ENCODE measurements around the gene KCNIP4.

Gene KCNIP4

GRCh38 chr4:21862917-21863316, 85.7 kb downstream of the KCNIP4 start:
- Histone ChIP-seq H3K9ac (ENCODE audit: low read depth, low read length, poor library complexity, severe bottlenecking) (no peak overlapping the region), H3K9me3 (ENCODE audit: insufficient read depth, low read depth, low read length) (no peaks in the 10 kb centered on the region), H3K4me2 (ENCODE audit: low read depth, low read length, poor library complexity, severe bottlenecking) (no peak overlapping the region), H3K4me1 (ENCODE audit: insufficient read depth, low read length, poor library complexity, severe bottlenecking) (no peaks in the 10 kb centered on the region), H3K27me3 (ENCODE audit: insufficient read depth, low read length, poor library complexity, severe bottlenecking) (no peaks in the 10 kb centered on the region), H3K79me2 (ENCODE audit: insufficient read depth, low read length) (no peaks in the 10 kb centered on the region), H3K9me2 (replicated peaks; ENCODE audit: low read depth, low read length) (no peaks in the 10 kb centered on the region), H3K4me3 (ENCODE audit: low read length, poor library complexity, severe bottlenecking) (no peak overlapping the region), H2AFZ (ENCODE audit: low read length) (no peak overlapping the region), H3K36me3 (ENCODE audit: insufficient read depth, low read length) (no peaks in the 10 kb centered on the region), H3F3A (ENCODE audit: low read depth) (no peaks in the 10 kb centered on the region), H4K20me1 (ENCODE audit: insufficient read depth, low read length, poor library complexity, severe bottlenecking) (no peaks in the 10 kb centered on the region)
- TF ChIP-seq CTCF (conservative IDR thresholded peaks at IDR 0.05; ENCODE audit: low read length) (no peak), EZH2phosphoT487 (IDR thresholded peaks at IDR 0.05; ENCODE audit: borderline replicate concordance) (no peak)

GRCh38 chr4:21858971-21859370, 89.6 kb downstream of the KCNIP4 start:
- no peak overlapping the region for H3K4me2 ChIP-seq (ENCODE audit: low read depth, low read length, poor library complexity, severe bottlenecking)
- no peak overlapping the region for H3K4me3 ChIP-seq (ENCODE audit: low read length, poor library complexity, severe bottlenecking)
- no peaks in the 10 kb centered on the region for H3F3A ChIP-seq (ENCODE audit: low read depth)
- no peaks in the 10 kb centered on the region for H3K79me2 ChIP-seq (ENCODE audit: insufficient read depth, low read length)
- no peaks in the 10 kb centered on the region for H3K4me1 ChIP-seq (ENCODE audit: insufficient read depth, low read length, poor library complexity, severe bottlenecking)
- H3K27me3 ChIP-seq (ENCODE audit: insufficient read depth, low read length, poor library complexity, severe bottlenecking), result no peaks in the 10 kb centered on the region
- H3K9ac ChIP-seq (ENCODE audit: low read depth, low read length, poor library complexity, severe bottlenecking), result no peak overlapping the region
- no peaks in the 10 kb centered on the region for H3K9me2 ChIP-seq (replicated peaks; ENCODE audit: low read depth, low read length)
- H2AFZ ChIP-seq (ENCODE audit: low read length), result no peak overlapping the region
- no peaks in the 10 kb centered on the region for H4K20me1 ChIP-seq (ENCODE audit: insufficient read depth, low read length, poor library complexity, severe bottlenecking)
- 0 out of 2 replicates have a peak, but pooled peaks cover 3% of the 10 kb centered on the region for H3K9me3 ChIP-seq (ENCODE audit: insufficient read depth, low read depth, low read length)
- TF ChIP-seq EZH2phosphoT487 (IDR thresholded peaks at IDR 0.05; ENCODE audit: borderline replicate concordance), result no peak
- no peaks in the 10 kb centered on the region for H3K36me3 ChIP-seq (ENCODE audit: insufficient read depth, low read length)

- H3K9ac ChIP-seq (ENCODE audit: low read depth, low read length, poor library complexity, severe bottlenecking), result no peak overlapping the region
- TF ChIP-seq CTCF (conservative IDR thresholded peaks at IDR 0.05; ENCODE audit: low read length), result no peak
- no peak for TF ChIP-seq EZH2phosphoT487 (IDR thresholded peaks at IDR 0.05; ENCODE audit: borderline replicate concordance)
- no peaks in the 10 kb centered on the region for H3K9me2 ChIP-seq (replicated peaks; ENCODE audit: low read depth, low read length)
- no peaks in the 10 kb centered on the region for H3K4me1 ChIP-seq (ENCODE audit: insufficient read depth, low read length, poor library complexity, severe bottlenecking)
- no peaks in the 10 kb centered on the region for H4K20me1 ChIP-seq (ENCODE audit: insufficient read depth, low read length, poor library complexity, severe bottlenecking)
- H3K36me3 ChIP-seq (ENCODE audit: insufficient read depth, low read length), result no peaks in the 10 kb centered on the region
- 0 out of 2 replicates have a peak, but pooled peaks cover 3% of the 10 kb centered on the region for H3K9me3 ChIP-seq (ENCODE audit: insufficient read depth, low read depth, low read length)
- H3K27me3 ChIP-seq (ENCODE audit: insufficient read depth, low read length, poor library complexity, severe bottlenecking), result no peaks in the 10 kb centered on the region
- no peaks in the 10 kb centered on the region for H3K79me2 ChIP-seq (ENCODE audit: insufficient read depth, low read length)
- no peaks in the 10 kb centered on the region for H3F3A ChIP-seq (ENCODE audit: low read depth)
- no peak overlapping the region for H3K4me2 ChIP-seq (ENCODE audit: low read depth, low read length, poor library complexity, severe bottlenecking)
- H3K4me3 ChIP-seq (ENCODE audit: low read length, poor library complexity, severe bottlenecking), result no peak overlapping the region
- H2AFZ ChIP-seq (ENCODE audit: low read length), result no peak overlapping the region
Measured at GRCh38 chr4:21856754-21857153, 91.8 kb downstream of the KCNIP4 start.

GRCh38 chr4:21856301-21856700, 92.3 kb downstream of the KCNIP4 start:
- TF ChIP-seq EZH2phosphoT487 (IDR thresholded peaks at IDR 0.05; ENCODE audit: borderline replicate concordance), result no peak
- TF ChIP-seq CTCF (conservative IDR thresholded peaks at IDR 0.05; ENCODE audit: low read length), result no peak
- H3K4me2 ChIP-seq (ENCODE audit: low read depth, low read length, poor library complexity, severe bottlenecking), result no peak overlapping the region
- H3K9ac ChIP-seq (ENCODE audit: low read depth, low read length, poor library complexity, severe bottlenecking), result no peak overlapping the region

More at GRCh38 chr4:21856301-21856700, 92.3 kb downstream of the KCNIP4 start:
- Histone ChIP-seq H4K20me1 (ENCODE audit: insufficient read depth, low read length, poor library complexity, severe bottlenecking) (no peaks in the 10 kb centered on the region), H3F3A (ENCODE audit: low read depth) (no peaks in the 10 kb centered on the region), H3K4me3 (ENCODE audit: low read length, poor library complexity, severe bottlenecking) (no peak overlapping the region), H3K27me3 (ENCODE audit: insufficient read depth, low read length, poor library complexity, severe bottlenecking) (no peaks in the 10 kb centered on the region), H3K4me1 (ENCODE audit: insufficient read depth, low read length, poor library complexity, severe bottlenecking) (no peaks in the 10 kb centered on the region), H3K9me3 (ENCODE audit: insufficient read depth, low read depth, low read length) (0 out of 2 replicates have a peak, but pooled peaks cover 3% of the 10 kb centered on the region), H3K9me2 (replicated peaks; ENCODE audit: low read depth, low read length) (no peaks in the 10 kb centered on the region), H3K79me2 (ENCODE audit: insufficient read depth, low read length) (no peaks in the 10 kb centered on the region), H2AFZ (ENCODE audit: low read length) (no peak overlapping the region), H3K36me3 (ENCODE audit: insufficient read depth, low read length) (no peaks in the 10 kb centered on the region)
